NCI-H1694 treated with DMSO at 0.1 percent for 48 hours (cell line): ENCODE data around the gene KMT2D.

Source experiments
- DNase-seq: peaks from one replicate; lab custom pipeline; 2025; lab: John Stamatoyannopoulos, UW

Gene KMT2D

DNA sequence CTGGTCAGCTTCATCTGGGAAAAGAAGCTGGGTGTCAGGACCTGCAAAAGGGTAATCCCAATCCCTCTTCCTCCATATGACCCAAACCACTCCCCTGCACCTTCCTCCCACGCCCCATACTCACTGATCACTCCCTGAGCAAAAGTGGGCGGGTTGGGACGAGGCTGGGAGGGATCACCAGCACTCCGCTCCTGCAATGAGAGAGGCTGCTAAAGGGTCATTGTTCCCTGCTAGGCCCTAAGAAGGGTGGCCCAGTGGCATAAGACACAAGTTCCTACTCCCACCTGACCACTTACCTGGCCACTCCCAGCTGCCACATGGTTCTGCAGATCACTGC lies 26.3 kb downstream of the KMT2D start:
- no peak for DNase-seq

DNA sequence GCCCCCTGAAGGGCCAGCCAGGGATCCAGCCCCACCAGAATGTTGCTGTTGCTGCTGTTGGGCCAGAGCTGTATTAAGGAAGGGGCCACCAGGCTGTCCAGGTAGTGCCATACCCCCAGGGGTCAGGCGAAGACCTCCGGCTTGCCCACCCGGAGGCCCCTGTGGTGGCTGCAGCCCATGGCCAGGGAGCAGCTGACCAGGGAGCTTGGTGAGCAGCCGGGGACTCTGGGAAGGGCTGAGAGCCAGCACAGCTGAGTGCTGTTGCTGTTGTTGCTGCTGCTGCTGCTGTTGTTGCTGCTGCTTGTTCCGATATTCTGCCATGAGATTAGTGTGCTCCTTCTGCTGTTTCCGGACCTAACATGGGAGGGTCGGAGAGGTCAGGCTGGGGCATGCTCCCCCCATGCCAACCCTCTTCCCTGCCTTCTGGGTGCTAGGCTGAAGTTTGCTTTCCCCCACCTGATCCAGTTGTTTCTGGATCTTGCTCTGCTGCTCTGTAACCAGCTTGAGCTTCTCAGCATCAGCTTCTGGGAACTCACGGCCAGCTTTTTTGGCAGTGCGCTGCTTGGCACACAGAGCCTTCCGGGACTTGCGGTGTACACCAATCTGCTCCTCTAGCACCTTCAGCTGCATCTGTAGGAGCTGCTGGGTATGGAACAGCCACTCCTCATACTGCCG lies 26.8 kb downstream of the KMT2D start:
- no peak for DNase-seq

DNA sequence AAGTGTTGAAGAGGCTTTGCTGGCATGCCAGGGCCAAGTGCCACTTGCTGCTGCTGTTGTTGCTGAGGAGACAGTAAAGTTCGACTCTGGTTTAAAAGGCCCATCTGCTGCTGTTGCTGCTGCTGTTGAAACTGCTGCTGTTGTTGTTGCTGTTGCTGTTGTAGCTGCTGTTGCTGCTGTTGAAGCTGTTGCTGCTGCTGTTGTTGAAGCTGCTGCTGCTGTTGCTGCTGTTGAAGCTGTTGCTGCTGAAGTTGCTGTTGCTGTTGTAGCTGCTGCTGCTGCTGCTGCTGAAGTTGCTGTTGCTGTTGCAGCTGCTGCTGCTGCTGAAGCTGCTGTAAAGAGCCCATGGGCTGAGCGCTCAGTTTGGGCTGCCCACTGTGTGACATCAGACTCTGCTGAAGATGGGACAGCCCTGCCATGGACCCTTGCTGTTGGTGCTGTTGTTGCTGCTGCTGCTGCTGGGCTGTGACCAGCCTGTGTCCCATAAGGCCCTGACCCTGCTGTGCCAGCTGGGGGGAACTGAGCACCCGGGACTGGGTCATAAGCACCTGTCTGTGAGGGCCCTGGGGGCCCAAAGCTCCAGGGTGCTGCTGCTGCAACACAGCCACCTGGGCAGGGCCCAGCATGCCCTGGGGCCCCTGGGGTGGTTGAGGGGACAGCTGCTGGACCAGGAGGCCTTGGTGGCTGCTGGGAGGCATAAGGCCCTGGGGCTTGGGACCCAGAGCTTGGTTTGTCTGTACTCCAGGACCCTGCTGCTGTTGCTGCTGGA lies 27.7 kb downstream of the KMT2D start:
- no peak for DNase-seq

DNA sequence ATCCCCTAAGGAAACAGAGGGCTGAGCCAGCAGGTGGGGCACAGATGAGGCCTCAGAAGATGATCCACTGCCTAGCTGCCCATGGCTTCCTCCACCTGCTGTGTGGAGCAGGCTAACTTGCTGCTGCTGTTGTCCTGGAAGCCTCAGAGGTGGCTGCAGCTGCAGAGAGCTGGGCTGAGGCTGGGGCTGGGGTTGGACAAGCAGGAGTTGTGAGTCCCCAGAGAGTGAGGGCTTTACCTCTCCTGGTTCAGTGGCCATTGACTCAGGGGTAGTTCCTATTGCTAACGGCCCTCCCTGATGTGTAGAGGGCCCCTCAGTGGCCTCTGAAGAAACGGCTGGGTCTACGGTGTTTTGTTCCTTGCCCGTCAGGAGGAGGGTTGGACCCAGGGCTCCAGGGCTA lies 28.3 kb downstream of the KMT2D start:
- DNase-seq, result no peak

DNA sequence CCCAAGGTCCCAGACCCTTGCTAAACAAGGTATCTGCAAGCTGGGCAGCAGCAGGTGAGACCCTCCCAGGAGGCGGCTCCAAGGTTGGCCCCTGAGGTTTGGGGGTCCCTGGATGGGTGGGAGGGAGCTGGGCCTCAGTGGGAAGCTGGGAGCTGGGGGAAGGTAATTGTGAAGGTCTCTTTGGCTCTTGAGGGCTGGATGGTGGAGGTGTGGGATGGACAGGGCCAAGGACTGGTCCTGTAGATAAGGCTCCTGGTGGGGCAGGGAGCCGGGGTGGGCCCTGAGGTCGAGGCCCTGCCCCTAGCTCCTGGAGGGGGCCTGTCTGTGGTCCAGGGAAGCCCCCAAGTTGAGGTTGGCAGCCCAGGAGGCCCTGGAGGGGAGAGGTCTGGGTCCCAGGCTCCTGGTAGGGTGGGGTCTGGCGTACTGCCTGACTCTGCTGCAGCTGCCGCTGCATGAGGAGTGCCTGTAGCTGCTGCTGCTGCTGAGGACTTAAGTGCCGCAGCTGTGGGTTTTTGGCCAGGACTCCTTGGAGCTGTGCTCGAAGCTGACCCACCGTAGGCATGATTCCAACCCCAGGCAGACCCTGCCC lies 28.9 kb downstream of the KMT2D start:
- no peak for DNase-seq

DNA sequence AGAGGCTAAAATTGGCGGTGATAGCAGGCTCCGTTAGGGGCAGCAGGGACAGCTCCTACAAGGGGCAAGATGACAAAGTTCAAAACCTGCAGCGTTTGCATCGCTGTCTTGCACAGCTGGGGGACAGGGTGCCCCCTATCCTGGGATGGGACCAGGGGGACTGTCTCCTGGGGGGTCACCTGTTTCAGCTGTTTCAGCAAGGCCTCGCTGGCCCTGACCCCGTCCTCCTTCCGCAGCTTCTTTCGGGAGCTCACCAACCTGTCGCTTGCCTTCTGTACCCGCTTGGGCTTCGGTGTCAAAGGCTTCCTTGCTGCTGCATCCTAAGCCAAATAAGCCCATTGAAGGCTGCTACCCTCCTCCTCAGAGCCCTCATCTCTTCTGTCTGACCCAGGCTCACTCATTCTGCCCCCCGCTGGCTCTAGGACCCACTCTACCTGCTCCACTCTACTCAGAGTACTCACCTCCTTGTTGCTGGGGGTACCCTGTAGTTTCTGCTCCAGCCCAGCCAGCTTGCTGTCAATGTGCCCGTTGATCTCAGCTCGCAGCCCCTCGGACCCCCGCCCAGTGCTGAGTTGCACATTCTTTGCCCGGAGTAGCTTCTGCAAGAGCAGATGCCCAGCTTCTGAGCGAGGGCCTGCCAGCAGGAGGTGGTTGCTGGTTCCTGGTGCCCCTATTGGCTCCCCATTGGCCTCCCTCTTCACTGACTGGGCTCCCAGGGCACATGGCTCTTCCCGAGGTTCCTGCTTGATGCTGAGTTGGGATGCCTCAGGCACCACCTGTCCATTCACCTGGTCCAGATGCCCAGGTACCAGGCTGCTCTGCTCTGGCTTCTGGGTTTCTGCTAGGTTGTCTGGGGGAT lies 29.7 kb downstream of the KMT2D start:
- DNase-seq, result no peak

DNA sequence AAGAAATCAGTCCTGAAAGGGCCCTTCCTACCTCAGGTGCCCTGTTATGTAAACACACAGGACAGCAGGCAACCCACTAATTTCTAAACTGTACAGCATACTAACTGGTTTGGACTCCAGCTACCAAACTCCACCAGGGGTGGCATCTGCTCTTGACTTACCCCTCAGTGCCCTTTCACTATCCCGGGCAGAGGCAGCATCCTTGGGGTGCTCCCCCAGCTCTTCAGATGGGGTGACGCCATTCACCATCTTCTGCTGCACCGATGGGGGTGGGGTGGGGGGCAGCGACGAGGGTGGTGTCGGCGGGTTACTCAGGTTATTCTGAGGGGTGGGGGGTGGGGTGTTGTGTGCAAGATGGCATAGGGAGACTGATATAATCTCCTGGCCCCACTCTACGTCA lies 30.5 kb downstream of the KMT2D start:
- no peak for DNase-seq

DNA sequence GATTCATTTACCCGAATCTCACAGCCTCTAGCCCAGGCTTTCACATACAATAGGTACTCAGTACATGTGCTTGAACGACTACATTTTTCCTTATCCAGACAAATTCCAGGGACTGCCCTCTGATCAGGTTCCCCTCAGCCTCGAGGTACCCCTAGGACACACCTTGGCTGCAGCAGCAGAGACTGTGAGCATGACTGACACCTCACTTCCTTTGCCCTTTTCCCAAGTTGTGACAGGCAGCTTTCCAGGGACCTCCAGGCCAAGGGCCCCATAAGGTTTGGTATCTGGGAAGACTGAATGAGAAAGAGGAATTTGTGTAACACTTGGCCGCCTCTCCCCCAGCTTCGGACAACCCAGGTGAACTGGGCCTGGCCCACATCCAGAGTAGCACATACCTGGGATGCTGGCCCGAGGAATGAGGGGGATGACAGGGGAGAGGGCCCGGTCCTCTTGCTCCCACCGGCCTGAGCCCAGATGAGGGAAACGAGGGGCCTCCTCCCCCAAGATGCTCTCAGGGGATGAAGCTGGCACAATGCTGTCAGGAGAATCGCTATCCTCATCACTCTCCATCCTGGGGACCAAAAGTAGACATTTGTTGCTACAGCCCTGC lies 31.8 kb downstream of the KMT2D start:
- no peak for DNase-seq

DNA sequence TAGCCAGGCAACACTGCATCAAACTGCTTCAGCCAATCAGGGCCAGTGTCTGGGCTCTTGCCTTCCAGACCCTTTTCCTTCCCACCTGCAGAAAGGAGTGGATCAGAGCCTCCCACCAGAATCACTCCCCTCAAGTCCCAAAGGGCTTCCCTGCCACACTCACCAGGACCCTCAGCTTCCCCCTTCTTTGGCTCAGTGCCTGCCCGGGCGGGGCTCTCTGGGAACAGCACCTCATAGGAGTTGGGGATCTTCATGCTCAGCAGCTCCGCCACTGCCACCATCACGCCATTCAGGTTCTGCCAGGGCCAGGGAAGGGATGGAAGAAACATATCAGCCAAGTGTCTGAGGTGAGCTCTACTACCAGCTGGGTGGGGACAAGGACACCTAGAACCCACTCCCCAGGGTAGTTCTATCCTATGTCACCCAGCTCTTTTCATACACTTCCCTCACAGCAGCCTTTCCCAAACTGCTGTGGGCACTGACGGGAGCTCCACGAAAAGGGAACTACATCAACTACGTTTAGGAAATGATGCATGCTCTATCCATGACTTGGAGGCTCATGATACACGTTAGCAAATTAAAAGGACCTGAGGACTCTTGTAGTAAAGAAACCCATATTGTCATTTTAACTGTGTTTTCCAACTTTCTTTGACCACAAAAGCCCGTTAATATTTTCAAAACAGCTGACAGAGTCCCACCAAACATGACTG lies 32.6 kb downstream of the KMT2D start:
- no peak for DNase-seq

DNA sequence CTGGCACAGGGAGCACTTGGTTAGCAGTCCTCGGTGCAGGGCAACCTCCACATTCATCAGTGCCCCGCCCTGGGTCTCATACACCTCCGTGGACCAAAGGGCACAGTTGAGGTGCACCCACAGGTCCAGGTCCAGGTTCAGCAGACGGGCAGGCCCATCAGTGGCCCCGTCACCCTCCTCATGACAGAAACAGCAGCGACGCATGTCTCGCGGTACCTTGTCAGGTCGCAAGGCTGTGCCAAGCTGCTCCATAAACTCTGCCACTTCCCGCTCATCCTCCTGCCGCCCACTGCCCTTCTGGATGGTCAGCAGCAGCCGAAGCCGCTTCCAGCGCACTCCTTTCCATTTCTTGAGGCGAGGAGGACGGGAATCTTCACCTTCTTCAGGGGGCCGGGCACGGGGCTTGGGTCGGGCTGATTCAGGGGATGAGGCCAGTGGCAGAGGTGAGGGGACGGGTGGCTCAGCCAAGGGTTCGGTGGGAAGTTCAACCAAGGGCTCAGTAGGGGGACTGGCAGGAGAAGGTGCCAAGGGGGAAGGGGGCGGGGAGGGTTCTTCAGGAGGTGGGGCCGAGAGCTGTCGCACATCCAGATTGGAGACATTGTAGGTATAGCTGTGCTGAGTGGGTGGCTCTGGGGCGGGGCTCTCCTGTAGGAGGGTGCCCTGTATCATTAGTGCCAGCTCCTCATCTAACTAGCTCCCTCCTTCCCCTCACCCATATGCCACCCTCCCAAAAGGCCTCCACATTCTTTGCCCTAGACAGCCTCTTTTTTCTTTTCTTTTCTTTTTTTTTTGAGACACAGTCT lies 33.7 kb downstream of the KMT2D start:
- no peak for DNase-seq

DNA sequence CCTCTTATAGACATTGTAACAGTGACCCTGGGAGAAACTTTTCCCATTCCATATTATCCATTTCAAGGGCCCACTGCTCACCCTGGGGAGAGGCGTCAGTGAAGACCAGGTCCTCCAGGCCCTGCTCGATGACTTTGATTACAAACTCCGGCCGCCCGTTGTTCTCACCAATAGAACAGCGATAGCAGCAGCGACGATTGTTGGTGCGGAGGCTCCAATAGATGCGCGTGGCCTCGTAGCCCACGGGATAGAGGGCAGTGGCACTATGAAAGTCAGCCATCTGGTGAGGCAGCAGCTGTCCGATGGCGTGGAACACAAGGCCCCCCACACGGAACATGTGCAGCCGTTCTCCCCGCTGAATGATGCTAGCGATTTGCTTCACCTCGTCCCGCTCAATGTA lies 34.5 kb downstream of the KMT2D start:
- no peak for DNase-seq

DNA sequence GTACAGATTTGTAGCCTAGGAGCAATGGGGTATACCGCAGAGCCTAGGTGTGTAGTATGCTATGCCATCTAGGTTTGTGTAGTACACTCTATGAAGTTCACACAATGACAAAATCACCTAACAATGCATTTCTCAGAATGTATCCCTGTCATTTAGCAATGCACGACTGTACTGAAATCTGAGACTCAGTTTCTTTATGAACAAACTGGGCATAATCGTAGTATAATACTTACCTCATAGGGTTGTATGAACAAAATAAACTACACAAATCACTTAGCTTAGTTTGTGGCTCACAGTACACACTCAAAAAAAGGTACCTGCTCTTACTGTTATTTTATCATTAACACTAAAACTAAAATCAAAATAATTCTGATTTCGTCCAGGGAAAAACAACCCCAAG lies 35.1 kb downstream of the KMT2D start:
- DNase-seq, result no peak

DNA sequence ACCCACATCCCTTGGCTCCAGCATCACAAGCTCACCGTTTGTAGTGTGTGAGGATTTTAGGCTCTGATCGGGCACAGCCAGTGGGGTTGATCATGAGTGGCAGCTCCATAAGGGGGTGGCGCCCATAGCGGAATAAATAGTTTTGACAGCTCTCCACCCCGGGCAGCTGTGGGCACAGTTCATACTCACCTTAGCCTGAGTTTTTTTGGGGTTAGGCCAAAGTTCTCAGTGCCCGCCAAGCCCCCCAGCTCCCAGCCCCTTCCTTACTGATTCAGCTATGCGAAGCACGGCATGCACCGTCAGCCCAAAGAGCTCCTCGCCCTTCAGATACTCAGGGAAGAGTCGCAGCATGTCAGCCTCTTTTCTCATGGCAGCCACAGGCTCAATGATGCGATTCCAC lies 36.1 kb downstream of the KMT2D start:
- DNase-seq, result no peak

DNA sequence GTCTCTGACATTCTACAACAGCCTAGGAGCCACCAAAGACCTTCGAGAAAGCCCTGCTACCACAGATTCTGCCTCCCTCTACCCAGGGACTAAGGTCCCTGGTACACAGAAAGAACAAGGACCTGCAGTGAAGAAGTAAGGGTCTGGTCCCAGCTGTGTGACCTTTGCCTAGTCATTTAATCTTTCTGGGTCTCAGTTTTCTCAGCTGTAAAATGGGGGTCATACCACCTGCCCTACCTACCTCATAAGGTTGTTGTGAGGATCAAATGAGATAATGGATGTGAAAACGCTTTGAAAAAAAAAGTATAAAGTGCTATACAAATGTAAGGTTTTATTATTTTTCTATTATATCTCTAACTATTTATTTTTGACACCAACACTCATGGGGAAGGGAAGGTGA lies 36.8 kb downstream of the KMT2D start:
- DNase-seq, result no peak

DNA sequence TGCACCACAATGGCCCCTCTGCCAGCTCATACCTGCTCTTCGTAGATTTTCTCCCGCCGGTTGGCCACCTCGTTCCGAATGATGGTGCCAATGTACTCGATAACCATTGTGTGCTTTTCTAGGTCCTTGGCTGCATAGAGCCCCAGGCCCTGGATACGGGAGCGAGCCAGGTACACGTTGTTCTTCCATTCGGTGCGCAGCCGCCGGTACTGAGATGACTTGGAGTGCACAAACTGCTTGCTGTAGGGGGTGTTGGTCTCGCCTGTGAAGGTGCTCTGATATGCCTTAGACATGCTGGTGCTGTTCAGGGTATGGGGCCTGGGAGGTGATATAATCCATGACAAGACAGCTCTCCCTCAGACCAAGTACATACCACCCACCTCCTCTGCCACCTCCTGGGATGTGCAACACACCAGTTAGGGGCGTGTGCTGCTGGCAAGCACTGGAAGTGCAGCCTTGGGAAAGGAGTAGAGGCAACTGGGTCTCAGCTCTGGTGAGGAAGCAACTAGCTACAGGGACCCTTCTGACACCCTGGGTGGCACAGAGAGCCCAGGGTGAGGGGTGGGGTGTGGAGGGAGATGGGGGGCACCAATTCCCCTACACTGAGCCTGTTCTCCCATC lies 37.9 kb downstream of the KMT2D start:
- no peak for DNase-seq

DNA sequence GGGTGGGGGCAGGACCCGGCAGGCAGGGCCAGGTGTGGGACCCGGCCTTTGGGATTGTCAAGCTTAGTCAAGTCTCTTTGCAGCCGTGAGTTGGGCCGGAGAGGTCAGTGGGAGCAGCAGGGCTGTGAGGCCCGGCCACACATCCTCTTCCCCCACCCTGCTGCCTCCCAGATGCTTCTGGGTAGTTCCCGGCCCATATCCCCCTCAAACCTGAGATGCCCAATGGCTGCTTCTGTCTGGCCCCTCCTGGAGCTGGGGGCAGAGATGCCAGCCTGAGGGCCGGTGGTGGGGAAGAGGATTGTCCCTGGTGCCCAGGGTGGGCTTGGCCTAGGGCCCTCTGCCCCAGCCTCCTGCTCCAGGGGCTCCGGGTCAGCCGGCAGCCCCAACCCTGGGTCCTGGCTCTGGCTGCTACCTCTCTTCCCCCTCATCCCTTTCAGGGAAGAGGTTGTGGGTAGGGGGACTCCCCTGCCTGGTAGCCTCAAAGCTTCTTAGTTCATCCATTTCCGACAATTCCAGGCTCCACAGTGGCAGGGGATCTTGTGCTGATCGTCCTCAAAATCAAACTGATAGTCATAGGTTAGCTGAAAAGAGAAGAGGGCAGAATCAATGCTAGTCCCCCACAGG lies 39.2 kb downstream of the KMT2D start:
- no peak for DNase-seq

DNA sequence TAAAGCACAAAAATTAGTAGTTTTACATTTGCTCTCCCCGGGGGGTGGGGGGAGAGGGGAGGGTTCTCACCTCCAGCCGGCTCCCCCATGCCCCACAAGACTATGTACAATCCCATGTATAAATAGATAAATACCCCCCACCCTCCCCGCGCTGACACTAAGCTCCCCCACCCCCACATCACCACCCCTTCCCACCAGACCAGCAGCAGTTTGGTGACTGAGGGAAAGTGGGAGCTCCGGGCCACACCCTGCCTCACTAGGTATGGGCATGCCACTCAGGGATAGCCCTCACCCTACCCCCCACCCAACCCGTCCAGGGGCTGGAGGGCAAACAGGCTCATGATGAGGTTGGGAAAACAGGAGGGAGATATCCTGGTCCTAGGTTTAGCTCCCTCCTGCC lies 40.2 kb downstream of the KMT2D start:
- no peak for DNase-seq

DNA sequence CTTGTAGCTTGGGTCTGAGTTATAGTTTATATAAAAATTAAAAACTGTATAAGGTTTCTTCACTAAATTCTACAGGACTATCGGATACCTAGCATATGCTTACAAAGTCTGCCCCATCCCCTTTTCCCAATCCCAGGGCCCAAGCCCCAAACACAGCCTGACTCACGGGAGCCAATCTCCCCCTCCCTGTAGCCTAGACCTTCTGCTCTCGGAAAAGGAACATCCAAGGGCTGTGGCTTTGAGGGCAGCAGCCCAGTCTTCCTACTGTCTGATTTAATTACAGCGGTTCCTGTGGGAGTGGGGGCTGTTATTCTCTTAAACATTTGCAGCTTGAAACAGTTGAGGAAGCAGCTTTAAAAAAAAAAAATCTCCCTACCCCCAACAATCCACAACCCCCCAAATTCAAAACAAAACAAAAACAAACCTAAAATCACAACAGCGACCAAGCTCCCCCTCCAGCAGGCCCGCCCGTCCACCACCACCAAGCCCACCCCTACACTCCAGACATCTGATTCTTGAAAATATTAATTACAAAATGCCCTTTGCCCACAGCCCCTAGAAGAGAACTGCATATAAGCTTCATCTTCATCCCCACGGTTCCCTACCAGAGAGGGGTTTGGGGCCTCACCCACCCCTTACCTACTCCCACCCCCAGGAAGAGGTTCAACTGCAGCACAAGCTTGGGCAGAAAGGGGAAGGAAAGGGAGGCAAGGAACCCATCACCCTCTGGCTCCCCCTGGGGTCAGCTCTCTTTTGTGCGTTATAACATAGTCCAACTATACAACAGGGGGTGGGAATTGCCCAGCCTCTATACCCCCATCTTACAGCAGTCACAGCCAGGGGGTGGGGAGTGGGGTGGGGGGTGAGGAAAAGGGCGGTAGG lies 40.9 kb downstream of the KMT2D start:
- DNase-seq, result peak; percentile 29

DNA sequence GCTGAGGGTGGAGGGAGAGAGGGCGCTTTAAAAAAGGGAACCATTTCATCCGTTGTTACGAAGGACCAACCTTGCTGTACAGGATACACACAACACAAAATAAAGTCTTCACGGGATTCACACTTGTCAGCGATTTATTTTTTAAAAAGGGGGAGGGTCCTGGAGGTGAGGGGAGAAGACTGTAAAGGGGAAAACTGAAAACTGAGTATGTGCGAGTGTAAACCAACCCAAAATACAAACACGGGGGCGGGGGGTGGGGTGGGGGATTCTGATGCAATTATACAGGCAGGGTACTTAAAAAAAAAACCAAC lies 41.5 kb downstream of the KMT2D start:
- DNase-seq, result no peak
